Endothelial cell of umbilical vein (primary cell): ENCODE data around the gene C1QTNF8. TPM values are rescaled to one million over a fixed set of nuclear protein-coding genes. Genes with fewer than 3 reads are reported as not detected.

Source experiments
- BruUV-seq: library from RNA; stranded (reverse); fragments of 400-500 nt; replicated peaks from 2 replicates; lab custom pipeline; 2021; lab: Mats Ljungman, UMichigan
- CTCF ChIA-PET: fragments of 300-600, 350-600 bp; sonication (Branson Sonifier 250); formaldehyde crosslinking; loops from one replicate; lab custom pipeline; 2021; ENCODE audit warnings: antibody characterized with exemption, inconsistent platforms; lab: Charles Lee
- POLR2A ChIA-PET: fragments of 300-600, 350-600 bp; sonication (Branson Sonifier 250); formaldehyde crosslinking; loops from one replicate; lab custom pipeline; 2021; ENCODE audit warnings: antibody characterized with exemption, inconsistent platforms; lab: Charles Lee
- DNase-seq: peaks from one replicate; pipeline ENCODE4 v3.0.0-alpha.2; 2011; ENCODE audit warnings: low read depth, low spot score
- FAIRE-seq: peaks from 2 replicates; lab custom pipeline; 2011; peaks lifted over from hg19 to GRCh38; lab: Jason Lieb, UNC
- H2AFZ ChIP-seq: 2 replicates; pipeline ENCODE4 v1.6.0; 2012; ENCODE audit warnings: low read depth, low read length, control low read depth, inconsistent platforms
- H3K27ac ChIP-seq: 2 replicates; pipeline ENCODE4 v1.5.1; 2011; ENCODE audit warnings: low read depth, mild to moderate bottlenecking, control low read depth, low read length, moderate library complexity; ENCODE audit not compliant: insufficient read depth
- H3K27me3 ChIP-seq, 2 experiments: 2 replicates each; pipeline versions ENCODE4 v1.6.0 to v1.6.1; 2011; ENCODE audit warnings: low read length in 2 of 2, mixed read lengths in 1 of 2; ENCODE audit not compliant: control insufficient read depth in 2 of 2, insufficient read depth in 2 of 2
- H3K36me3 ChIP-seq, 2 experiments: 2 replicates in 1 of 2; 3 replicates in 1 of 2; pipeline ENCODE4 v1.5.1; 2011; ENCODE audit warnings: low read length in 2 of 2, mild to moderate bottlenecking in 1 of 2, moderate library complexity in 1 of 2; ENCODE audit not compliant: control insufficient read depth in 2 of 2, insufficient read depth in 2 of 2; ENCODE audit errors: extremely low read depth in 1 of 2
- H3K4me1 ChIP-seq: 3 replicates; pipeline ENCODE4 v1.5.1; 2011; ENCODE audit warnings: mild to moderate bottlenecking, low read length; ENCODE audit not compliant: control insufficient read depth, insufficient read depth; ENCODE audit errors: extremely low read depth
- H3K4me2 ChIP-seq: 2 replicates; pipeline ENCODE4 v1.6.1; 2011; ENCODE audit warnings: low read length, control low read depth, mixed read lengths; ENCODE audit not compliant: insufficient read depth
- H3K4me3 ChIP-seq, 3 experiments: fragments of 200-600 bp in 1 of 3; sonication (generic), shearing (Covaris generic) in 1 of 3; replicated peaks in 1 of 3; 2 replicates each; pipeline ENCODE4 v1.5.1; 2011 to 2016; ENCODE audit warnings: control low read depth in 3 of 3, low read length in 3 of 3, mild to moderate bottlenecking in 2 of 3, inconsistent platforms in 1 of 3, low read depth in 1 of 3, moderate library complexity in 1 of 3; ENCODE audit not compliant: insufficient read depth in 1 of 3
- H3K79me2 ChIP-seq: 2 replicates; pipeline ENCODE4 v1.6.0; 2012; ENCODE audit warnings: low read length, inconsistent platforms; ENCODE audit not compliant: control insufficient read depth, insufficient read depth
- H3K9ac ChIP-seq: replicated peaks from 2 replicates; pipeline ENCODE3; 2011; ENCODE audit warnings: low read length, control low read depth; ENCODE audit not compliant: insufficient read depth; ENCODE audit errors: extremely low read depth
- H3K9me1 ChIP-seq: replicated peaks from 3 replicates; pipeline ENCODE4 v1.6.0; 2011; ENCODE audit warnings: mild to moderate bottlenecking, low read length; ENCODE audit not compliant: control insufficient read depth, insufficient read depth; ENCODE audit errors: extremely low read depth
- H3K9me3 ChIP-seq: replicated peaks from 2 replicates; pipeline ENCODE4 v1.5.1; 2012; ENCODE audit warnings: low read length, inconsistent platforms; ENCODE audit not compliant: control insufficient read depth, insufficient read depth
- H4K20me1 ChIP-seq: replicated peaks from 2 replicates; pipeline ENCODE3; 2011; ENCODE audit warnings: mild to moderate bottlenecking, low read length; ENCODE audit not compliant: control insufficient read depth, insufficient read depth; ENCODE audit errors: extremely low read depth
- CTCF ChIP-seq, 2 donors: IDR thresholded peaks; 1 replicate in 1 of 2; 2 replicates in 1 of 2; pipeline ENCODE4 v1.5.1; 2011; ENCODE audit warnings: low read length in 2 of 2, mild to moderate bottlenecking in 2 of 2, moderate library complexity in 2 of 2, control low read depth in 1 of 2, inconsistent platforms in 1 of 2, low read depth in 1 of 2; ENCODE audit not compliant: insufficient read depth in 1 of 2; ENCODE audit errors: extremely low read depth in 1 of 2
- EZH2 ChIP-seq: IDR thresholded peaks from 2 replicates; pipeline ENCODE4 v1.6.1; 2012; ENCODE audit warnings: borderline replicate concordance, low read depth, mild to moderate bottlenecking, moderate library complexity, low read length, inconsistent platforms; ENCODE audit not compliant: severe bottlenecking
- FOS ChIP-seq: IDR thresholded peaks from 2 replicates; pipeline ENCODE4 v1.6.1; 2011; ENCODE audit warnings: mild to moderate bottlenecking, low read length, moderate library complexity, borderline replicate concordance; ENCODE audit not compliant: insufficient read depth
- GATA2 ChIP-seq: IDR thresholded peaks from 2 replicates; pipeline ENCODE4 v1.7.0; 2011; ENCODE audit warnings: low read depth, mild to moderate bottlenecking, moderate library complexity, mixed read lengths, low read length; ENCODE audit not compliant: insufficient read length, insufficient read depth
- JUN ChIP-seq: IDR thresholded peaks from 2 replicates; pipeline ENCODE4 v1.6.1; 2011; ENCODE audit warnings: borderline replicate concordance, low read depth; ENCODE audit not compliant: insufficient read length, insufficient read depth
- MAX ChIP-seq: IDR thresholded peaks from 2 replicates; pipeline ENCODE4 v1.6.1; 2011; ENCODE audit not compliant: insufficient read depth, insufficient read length
- MYC ChIP-seq: IDR thresholded peaks from one replicate; pipeline ENCODE4 v1.6.1; 2011; ENCODE audit warnings: mild to moderate bottlenecking, low read depth, low read length
- POLR2A ChIP-seq: IDR thresholded peaks from 2 replicates; pipeline ENCODE4 v1.6.1; 2012; ENCODE audit warnings: low read depth, mild to moderate bottlenecking, control low read depth, low read length
- POLR2AphosphoS5 ChIP-seq: IDR thresholded peaks from 2 replicates; pipeline ENCODE4 v1.6.1; 2012; ENCODE audit warnings: low read depth, mild to moderate bottlenecking, control low read depth, low read length, moderate library complexity; ENCODE audit not compliant: insufficient read depth
- dilution Hi-C: fragments of 300-500 bp; cut with MboI; formaldehyde crosslinking; loops from one replicate; pipeline ENCODE4 v1.15.0; 2019; ENCODE audit warnings: low sequenced_read_pairs; ENCODE audit not compliant: extremely low pct_ligation_motif_present
- intact Hi-C: fragments of 100-400 bp; cut with micrococcal nuclease; formaldehyde crosslinking; loops from one replicate; pipeline ENCODE4 v1.10.0; 2022
- polyA plus RNA-seq, 4 experiments: library from polyadenylated mRNA; depleted of rRNA in 3 of 4; stranded (reverse) in 3 of 4; unstranded in 1 of 4; fragments of >200 nt; gene quantifications; 2 replicates each; pipeline versions ENCODE4 v1.2.1 to v1.2.3, GENCODE V29; 2011 to 2012; ENCODE audit warnings: missing spikeins in 1 of 4
- total RNA-seq: library from RNA; stranded (reverse); gene quantifications from 2 replicates; pipeline ENCODE4 v1.2.3, GENCODE V29; 2021

C1QTNF8 gene
- total and polyA plus RNA-seq, 2 donors (not counting 3 experiments of a cell fraction or from before 2014, with no cell fraction given), result not detected

- DNase-seq (no peak), FAIRE-seq (no peak)
- Histone ChIP-seq H3K9me3 (no peaks in the 10 kb centered on the region), H2AFZ (no peak overlapping the region), H3K36me3 (no peaks in the 10 kb centered on the region), H3K4me1 (peaks cover 3% of the 10 kb centered on the region), H3K9ac (no peak overlapping the region), H3K27me3 (peaks cover 10 to 16% of the 10 kb centered on the region in 2 experiments), H3K79me2 (no peaks in the 10 kb centered on the region), H3K4me2 (no peak overlapping the region), H3K27ac (no peak overlapping the region), H4K20me1 (no peaks in the 10 kb centered on the region), H3K9me1 (no peaks in the 10 kb centered on the region), H3K4me3 (no peak overlapping the region)
- dilution Hi-C loops (no loop called here), intact Hi-C loops (no loop called here)
- CTCF ChIA-PET, result interaction anchor here (2.8 kb wide), 1 partner anchor 16 kb away, joined by 11 read pairs; no protein-coding TSS in a partner anchor
- no TSS peak for BruUV-seq
- POLR2A ChIA-PET, result no interaction called here
- TF ChIP-seq POLR2A, result no peak
- no peak for TF ChIP-seq MAX
- no peak for TF ChIP-seq EZH2
- TF ChIP-seq POLR2AphosphoS5, result no peak
- TF ChIP-seq JUN, result no peak
- TF ChIP-seq CTCF (IDR thresholded peaks at IDR 0.05; ENCODE audit: extremely low read depth in 1 of 2, insufficient read depth in 1 of 2, low read depth in 1 of 2, low read length in 2 of 2), result no peak
- TF ChIP-seq MYC, result no peak
- TF ChIP-seq FOS, result no peak
- no peak for TF ChIP-seq GATA2
Measured at GRCh38 chr16:1073262-1073558, 22.8 kb downstream of the C1QTNF8 start.
